H54 (cell line): ENCODE data around the gene BCAS3.

Source experiments
- DNase-seq: peaks from one replicate; pipeline ENCODE4 v3.0.0; 2011; ENCODE audit warnings: low spot score, mixed read lengths; ENCODE audit not compliant: insufficient read length
- FAIRE-seq: peaks from 3 replicates; lab custom pipeline; 2011; peaks lifted over from hg19 to GRCh38; lab: Jason Lieb, UNC
- POLR2A ChIP-seq: IDR thresholded peaks from 2 replicates; pipeline ENCODE4 v1.6.1; 2011; ENCODE audit warnings: low read depth, mild to moderate bottlenecking, low read length

The BCAS3 gene

DNA sequence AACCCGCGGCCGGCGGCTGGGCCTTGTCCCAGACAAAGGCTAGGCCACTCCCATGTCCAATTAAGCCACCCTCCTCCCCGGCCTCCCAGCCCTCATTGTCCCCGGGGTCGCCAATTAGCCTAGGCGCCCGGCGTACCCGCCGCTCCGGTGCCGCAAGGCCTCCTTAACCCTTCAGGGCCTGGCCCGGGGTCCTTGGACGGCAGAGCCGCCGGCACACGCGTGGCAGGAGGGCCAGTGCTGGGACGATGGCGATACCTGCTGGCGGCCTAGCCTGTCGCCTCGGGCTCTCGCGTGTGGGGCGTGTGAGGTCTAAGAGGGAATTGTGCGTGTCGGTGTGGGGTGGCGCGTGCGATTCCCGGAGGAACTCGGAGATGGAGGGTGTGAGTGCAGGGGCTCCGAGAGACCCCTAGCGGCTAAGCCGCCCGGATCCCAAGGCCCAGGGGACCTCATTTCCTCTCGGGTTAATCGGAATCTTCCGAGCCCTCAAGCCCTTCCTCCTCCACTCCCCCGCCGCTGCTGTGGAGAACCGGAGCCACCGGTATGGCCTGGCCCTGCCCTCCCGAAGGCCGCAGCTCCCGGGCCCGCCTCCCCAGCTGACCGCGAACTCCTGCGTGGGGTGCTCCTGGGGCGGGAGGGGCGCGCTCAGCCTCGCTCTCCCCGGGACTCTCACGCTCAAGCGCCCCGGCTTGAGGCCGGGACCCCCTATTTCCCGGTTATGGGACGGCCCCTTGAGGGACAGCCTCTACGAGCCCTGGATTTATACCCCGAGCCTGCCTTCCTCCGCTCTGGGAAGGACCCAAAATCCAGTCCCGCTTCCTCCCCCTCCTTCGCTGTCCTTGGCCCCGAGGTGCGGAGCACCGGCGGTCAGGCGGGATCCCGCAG, 733.9 kb downstream of the BCAS3 start:
- peak; percentile 84 for DNase-seq
- no peak for FAIRE-seq
- peak; percentile 49; the same call in 1 of the 2 replicates for TF ChIP-seq POLR2A

DNA sequence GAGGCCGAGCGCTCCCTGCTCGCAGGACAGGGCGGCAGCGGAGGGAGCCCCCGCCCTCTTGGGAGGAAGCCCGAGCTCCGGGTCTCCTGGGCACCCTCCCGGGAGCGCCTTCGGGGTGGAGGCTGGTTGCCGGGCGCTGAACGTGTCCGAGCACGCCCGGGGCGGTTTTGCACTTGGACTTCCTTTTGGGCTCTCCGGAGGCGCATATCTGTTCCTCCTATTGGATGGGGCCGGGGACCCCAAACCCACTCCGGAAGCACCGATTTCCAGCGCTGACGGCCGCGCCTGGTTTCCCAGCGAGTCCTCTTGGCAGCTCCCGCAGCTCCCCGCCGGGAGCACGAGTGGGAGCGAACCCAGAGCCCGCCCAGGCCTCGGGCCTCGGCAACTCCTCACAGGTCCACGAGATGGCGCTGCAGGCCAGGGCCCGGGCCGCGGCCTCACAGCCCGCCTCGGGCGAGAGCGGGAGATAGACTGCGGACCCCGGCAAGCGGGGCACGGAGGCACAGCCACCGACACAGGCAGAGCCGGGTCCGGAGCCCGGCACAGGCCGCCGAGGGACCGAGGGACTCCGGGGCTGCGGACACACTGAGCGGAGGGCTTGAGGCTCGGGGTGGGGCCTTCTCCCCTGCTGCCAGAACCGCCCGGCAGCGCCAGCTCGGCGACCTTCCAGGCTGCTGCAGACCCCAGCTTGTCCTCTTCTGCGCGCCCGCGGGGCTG, 734.6 kb downstream of the BCAS3 start:
- FAIRE-seq (no peak), DNase-seq (peak; percentile 97)
- peak; percentile 20; the same call in 1 of the 2 replicates for TF ChIP-seq POLR2A

DNA sequence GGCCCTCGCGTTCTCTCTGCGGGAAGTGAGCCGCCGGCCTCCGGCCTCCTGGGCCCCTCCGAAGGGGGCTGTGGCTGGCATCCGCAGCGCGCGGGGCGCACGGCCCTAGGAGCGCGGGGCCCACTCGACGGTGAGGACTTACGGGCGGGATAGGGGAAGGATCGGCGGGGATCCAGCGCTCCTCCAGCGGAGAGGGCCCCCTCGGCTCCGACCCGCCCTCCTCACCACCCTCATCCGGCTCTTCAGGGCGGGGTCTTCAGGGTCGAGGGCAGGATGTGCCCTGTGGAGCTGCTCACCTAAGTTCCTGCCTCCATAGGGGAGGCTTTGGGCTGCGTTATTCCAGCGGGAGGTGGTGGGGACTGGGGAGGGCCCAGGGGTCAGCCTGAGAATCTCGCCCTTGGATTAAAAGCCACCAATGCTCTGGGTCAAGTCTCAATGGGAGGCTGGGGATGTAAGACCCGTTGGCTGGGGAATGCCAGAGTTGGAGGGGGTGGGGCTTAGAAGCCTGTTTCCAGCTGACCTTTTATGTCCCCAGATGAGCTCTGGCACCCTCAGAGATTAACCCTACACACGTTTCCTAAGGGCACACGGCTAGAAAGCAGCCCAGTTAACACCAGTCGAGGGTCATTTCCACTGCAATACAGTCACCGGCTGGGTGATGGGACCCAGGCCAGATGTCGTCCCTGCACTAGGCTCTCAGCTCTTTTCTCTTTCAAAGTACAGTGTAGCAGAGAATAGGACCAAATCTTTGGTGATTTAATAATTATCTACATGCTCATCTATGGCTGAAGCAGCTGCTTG, 735.4 kb downstream of the BCAS3 start:
- FAIRE-seq, result no peak
- no peak for TF ChIP-seq POLR2A
- peak; percentile 26 for DNase-seq

DNA sequence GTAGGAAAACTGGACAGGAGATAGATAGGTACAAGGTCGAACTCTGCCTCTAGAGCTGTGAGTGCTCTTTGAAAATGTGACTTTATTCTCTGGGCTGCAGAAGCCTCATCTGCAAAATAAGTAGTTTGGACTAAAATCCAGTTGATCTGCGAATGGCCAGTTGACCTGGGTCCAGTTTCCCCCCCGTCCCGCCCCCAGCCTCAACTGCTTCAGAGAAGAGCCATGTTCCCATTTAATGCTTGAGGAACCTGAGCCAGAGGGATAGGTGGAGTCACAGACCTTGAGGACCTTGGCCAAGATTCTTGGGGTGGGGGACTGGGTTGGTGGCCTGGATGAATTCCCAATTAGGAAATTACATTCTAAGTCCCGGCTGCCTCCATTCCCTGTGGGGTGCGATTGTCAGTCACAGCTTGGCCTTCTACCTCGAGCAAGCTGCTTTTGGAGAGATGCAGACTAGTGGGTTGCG, 736.0 kb downstream of the BCAS3 start:
- TF ChIP-seq POLR2A, result no peak
- FAIRE-seq, result no peak
- no peak for DNase-seq

DNA sequence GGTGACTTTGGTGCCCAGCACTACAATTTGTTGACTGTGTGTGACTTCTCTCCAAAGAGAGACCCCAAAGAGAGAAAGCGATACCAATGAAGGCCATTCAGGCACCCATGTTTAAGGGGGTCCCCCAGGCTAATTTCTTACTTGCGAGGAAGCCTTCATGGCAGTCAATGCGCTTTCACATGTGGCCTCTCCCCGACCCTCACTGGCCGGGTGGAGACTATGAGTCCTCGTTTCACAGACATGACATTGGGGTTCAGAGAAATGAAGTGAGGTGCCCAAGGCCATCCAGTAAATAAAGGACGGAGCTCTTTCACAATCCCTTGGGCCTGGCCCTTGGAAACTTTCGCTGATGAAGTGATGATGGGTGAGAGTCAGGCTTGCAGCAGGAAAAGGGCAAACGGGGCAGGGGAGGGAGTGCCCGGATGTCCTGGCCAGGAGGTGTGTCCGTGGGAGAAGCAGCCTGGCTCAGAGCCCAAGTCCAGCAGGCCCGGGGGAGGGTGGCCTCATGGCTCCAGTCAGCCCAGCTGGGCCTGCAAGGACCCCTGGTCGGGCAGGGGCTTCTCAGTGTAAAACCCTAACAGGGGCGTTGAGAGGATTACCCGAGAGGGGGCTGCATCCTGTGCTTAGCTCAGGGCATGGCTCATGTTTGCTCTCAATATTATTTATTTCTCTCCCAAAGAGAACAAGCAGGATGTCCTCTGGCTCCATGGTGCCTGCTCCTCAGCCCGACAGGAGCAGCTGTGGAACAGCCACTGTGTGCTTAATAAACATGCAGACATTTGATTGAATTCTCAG, 736.7 kb downstream of the BCAS3 start:
- FAIRE-seq (no peak), DNase-seq (no peak)

DNA sequence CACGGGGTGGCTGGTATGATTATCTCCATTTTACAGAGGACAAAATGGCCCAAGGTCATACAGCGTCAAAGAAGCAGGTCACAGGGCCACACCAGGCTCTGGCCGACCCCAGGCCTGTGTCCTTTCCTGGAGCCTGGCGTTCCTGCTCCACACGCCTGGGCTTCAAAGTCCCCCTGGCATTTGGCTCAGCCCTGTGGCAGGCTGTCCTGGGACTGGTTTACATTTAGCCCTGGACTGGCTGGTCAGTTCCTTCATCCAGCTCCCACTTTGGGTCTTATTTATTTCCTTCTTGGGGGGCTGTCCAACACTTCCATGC, 737.2 kb downstream of the BCAS3 start:
- no peak for TF ChIP-seq POLR2A
- no peak for FAIRE-seq
- DNase-seq, result no peak

More for the DNA sequence above, 736.7 kb downstream of the BCAS3 start:
- TF ChIP-seq POLR2A, result no peak

DNA sequence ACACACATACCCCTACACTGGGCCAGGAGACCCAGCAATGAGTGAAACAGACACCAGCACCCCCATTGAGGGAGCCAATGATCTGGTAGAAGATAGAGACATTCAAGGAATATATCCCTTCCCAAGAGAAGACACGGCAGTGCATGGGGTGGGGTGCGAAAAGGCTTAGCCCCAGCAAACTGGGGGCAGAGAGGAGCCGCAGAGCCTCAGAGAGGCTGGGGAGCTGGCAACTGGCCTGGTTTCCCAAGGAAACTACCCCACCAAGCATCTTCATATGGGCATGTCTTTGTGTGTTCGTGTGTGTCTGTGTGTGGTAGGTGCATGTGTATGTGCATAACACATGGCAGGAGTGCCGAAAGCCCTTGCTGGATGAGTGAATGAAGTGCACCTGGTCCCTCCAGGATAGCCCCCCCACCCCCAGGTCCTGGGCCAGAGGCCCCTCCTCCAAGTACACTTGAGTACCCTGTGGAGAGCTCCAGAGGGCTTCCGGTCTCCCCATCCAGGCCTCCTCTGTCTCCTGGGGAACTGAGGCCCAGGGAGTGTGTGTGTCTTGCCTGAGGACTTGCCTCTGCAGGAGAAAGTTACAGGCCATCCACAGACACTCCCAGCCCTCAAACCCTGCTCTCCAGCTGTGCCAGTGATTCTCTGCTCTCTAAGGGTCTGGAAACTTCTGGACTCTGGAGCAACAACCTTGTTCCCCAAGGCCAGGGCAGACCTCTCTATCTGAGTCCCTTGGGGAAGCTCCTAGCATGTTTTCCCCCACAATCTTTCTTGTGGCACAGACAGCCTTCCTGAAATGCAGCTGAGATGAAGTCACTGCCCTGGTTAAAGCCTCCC, 737.9 kb downstream of the BCAS3 start:
- DNase-seq (peak; percentile 31), FAIRE-seq (no peak)
- TF ChIP-seq POLR2A, result no peak

DNA sequence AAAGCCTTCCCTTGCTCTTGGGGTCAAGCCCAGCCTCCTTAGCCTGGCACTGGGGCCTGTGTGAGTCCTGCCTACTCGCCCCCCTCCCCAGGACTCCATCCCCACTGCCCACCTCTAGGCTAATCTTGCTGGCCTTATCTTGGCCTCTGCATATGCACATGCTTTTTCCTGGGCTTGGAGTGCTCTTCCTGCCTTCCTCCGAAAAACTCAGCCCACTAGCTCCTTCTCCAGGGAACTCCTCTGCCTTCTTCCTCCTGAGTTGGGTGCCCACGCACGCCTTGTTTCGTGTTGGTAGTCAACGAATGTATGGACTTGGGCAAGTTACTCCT, 738.5 kb downstream of the BCAS3 start:
- no peak for TF ChIP-seq POLR2A
- DNase-seq (no peak), FAIRE-seq (no peak)

DNA sequence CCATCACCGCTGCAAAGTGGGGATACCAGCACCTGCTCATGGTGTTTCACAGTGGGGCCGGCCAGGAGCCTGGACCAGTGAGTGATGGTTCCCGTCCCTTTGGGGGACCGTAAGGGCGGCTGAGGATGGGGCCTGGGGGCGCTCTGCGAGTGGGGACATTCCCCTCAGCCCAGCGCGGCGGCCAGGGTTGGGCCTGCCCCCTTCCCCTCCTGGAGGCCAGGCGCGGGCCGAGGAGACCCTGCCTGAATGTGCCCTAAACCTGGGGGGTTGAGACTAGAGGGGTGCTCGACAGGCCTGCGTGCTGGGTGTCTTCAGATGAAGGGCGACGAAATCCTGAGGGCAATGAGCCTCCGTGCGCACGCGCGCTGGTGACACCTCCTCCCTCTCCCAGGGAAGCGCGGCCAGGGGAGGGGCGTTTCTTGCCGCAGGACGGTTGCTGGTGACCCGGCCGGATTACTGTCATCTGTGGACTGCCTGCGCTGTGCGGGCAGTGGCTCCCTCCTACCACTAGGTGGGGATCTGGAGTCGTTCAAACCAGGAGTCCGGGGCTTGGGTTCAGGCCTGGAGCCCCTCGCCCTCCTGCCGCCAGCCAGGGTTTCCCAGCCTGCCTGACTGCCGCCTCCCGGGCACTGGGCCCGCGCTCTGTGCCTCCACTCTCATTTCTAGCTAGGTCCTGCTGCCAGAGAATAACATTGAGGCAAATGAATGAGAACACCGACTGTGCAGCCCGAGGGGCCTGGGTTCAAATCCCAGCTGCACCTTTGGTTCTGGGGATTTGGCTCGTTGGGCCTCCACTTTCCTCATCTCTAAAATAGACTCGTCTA, 739.1 kb downstream of the BCAS3 start:
- TF ChIP-seq POLR2A, result no peak
- peak; percentile 99 for DNase-seq
- no peak for FAIRE-seq

DNA sequence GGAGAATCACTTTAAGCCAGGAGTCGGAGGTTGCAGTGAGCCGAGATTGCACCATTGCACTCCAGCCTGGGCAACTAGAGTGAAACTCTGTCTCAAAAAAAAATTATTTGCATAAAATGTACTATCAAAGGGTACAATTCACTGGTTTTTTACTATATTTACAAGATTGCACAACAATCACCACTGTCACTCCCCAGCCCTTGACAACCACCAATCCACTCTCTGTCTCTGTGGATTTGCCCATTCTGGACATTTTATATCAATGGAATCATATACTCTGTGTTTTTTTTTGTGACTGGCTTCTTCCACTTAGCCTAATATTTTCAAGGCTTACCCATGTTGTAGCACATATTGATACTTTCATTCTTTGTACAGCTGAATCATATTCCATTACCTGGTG, 740.8 kb downstream of the BCAS3 start:
- DNase-seq (no peak), FAIRE-seq (no peak)
- no peak for TF ChIP-seq POLR2A

DNA sequence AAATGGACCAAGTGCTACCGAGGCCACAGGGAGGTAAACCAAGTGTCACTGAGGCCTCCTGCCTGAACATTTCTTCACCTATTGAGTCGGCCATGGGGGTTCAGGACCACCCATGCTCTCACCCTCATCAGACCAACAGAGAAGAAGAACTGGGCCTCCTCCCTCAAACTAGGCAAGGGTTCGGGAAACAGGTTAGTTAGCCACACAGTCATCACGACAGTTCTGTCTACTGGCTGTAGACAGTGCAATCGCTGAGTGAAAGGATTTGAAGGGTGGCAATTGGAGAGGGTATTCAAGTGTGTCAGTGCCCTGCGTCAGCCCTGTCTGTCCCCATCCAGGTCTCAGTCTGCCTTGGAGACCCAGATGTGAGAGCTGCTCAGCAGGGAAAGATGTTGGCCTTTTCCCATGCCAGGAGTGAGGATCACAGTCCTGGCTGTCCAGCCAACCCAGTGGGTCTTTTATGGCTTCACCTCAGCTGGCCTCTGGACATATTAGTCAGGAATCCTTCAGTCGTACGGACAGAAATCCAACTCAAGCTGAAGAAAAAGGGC, 741.9 kb downstream of the BCAS3 start:
- FAIRE-seq (no peak), DNase-seq (no peak)
- no peak for TF ChIP-seq POLR2A

DNA sequence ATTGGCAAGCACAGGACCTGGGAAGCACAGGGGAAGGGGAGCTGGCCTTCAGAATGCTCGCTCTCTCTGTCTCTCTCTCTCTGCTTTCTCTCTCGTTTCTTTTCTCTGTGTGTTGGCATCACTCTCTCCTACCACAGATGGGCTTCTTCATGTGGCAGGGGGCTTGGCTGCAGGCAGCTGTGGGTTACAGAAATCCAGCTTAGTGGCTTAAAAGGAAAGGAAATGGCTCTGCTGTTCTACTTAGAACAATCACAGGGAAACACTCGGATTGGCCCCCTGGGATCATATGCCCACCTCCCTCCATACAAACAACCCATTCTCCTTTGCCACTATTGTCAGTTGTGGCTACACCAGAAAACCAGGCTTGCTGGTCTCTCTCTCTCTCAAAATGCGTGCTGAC, 742.4 kb downstream of the BCAS3 start:
- FAIRE-seq, result no peak
- TF ChIP-seq POLR2A, result no peak
- DNase-seq, result no peak
